NCI-H128 (cell line): Measurements from ENCODE around the gene PRR14L.
"Not testable (repeated sequence)": the region's sequence is repeated elsewhere in the genome, so short reads cannot be mapped to it uniquely, and the experiment has no call there.

Source experiments
- DNase-seq: peaks from one replicate; lab custom pipeline; 2025; ENCODE audit not compliant: unreplicated experiment; lab: John Stamatoyannopoulos, UW

PRR14L gene

DNA sequence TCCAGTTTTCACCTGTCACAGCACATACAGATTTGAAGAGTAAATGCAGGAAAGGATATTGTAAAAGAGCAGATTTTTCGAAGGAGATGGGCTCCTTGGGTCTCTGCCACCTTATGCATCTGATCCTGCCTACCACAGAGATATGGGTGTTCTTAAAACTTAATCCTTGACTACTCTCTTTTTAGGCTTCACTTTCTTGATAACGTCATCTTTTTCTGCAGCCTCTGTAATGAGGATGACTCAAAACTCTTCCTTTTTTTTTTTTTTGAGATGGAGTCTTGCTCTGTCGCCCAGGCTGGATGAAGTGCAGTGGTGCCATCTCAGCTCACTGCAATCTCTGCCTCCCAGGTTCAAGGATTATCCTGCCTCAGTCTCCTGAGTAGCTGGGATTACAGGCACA, 7.8 kb downstream of the PRR14L start:
- no peak for DNase-seq

DNA sequence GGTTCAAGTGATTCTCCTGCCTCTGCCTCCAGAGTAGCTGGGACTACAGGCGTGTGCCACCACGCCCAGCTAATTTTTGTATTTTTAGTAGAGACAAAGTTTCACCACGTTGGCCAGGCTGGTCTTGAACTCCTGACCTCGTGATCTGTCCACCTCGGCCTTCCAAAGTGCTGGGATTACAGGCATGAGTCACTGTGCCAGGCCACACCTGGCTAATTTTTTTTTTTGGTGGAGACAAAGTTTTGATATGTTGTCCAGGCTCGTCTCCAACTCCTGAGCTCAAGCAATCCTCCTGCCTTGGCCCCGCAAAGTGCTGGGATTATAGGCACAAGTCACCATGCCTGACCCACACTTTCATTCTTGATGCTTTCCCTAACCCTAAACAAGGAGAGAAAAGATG, 9.6 kb downstream of the PRR14L start:
- DNase-seq = not testable (repeated sequence)

DNA sequence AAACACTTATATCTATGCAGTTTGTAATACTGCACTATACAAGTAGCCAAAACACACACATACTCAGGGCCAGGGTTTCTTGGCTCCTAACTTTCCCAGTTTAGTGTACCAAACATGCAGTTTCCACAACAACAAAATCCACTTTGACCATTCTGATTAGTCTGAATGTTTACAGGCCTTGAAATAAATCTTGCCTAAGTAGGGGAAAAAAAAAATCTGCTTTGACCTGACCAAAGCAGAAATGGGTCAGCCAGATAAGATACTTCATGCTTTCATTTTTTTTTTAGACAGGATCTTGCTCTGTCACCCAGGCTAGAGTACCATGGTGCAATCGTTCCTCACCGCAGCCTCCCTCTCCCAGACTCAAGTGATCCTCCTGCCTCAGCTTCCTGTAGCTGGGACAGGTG, 10.1 kb downstream of the PRR14L start:
- DNase-seq = no peak

DNA sequence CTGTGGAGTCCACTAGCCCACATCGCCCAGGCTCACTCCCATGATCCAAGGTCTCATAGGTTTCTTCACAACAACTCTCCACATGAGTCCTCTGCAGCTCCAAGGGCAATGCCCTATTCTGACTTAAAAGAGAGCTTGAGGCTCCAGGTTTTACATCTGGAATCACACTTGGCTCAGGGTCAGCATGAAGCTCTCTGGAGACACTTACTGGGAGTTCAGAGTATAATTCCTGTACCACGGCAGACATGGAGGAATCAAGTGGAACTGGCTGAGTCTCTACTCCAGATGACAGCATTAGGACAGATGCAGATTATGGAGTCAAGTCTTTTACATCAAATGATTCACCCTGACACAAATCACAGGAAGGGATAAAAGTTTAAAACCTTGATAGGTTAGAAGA, 11.4 kb downstream of the PRR14L start:
- DNase-seq = no peak

DNA sequence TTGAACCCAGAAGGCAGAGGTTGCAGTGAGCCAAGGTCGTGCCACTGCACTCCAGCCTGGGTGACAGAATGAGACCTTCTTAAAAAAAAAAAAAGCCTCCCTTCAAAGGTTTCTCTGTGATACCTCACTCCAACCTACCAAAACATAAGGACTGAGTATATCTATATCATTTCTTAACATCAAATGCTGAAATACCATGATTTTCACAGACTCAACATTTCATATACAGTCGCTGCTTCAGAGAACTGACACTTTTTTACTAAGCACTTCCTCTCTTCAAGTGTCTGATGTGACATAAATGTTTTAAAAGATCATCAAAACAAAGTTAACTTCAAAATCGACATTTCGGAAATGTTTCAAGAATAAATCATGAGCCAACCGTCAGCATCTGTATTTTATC, 12.0 kb downstream of the PRR14L start:
- DNase-seq = no peak

DNA sequence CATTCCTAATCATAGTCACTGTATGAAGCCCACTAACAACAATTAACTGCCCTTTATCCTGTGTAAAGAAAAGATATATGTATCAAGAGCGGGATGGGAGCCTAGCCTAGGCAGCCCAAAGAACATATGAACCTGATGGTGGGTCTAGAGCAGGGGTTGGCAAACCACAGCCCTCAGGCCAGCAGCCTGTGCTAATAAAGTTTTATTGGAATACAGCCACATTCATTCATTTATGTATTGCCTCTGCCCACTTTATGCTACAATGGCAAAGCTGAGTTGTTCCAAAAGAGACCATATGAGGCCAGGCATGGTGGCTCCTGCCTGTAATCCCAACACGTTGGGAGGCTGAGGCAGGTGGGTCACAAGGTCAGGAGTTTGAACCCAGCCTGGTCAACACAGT, 13.5 kb downstream of the PRR14L start:
- DNase-seq = no peak

DNA sequence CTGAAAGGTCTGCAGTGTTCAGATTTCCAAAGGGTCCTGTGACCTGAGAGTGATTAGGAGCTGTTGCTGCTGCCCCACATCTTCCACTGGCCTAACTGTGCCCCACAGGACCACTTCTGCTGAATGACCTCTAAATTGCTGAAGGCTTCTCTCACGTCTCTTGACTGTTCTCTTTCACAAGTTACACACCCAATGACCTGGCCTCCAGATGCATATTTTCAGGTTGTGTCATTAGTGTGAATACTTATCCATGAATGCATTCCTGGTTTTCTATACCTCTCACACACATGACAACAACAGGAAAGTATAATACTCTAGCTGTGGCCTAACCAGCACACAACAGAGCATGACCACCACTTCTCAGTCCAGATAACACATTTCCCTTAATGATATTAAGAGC, 15.4 kb downstream of the PRR14L start:
- no peak for DNase-seq

DNA sequence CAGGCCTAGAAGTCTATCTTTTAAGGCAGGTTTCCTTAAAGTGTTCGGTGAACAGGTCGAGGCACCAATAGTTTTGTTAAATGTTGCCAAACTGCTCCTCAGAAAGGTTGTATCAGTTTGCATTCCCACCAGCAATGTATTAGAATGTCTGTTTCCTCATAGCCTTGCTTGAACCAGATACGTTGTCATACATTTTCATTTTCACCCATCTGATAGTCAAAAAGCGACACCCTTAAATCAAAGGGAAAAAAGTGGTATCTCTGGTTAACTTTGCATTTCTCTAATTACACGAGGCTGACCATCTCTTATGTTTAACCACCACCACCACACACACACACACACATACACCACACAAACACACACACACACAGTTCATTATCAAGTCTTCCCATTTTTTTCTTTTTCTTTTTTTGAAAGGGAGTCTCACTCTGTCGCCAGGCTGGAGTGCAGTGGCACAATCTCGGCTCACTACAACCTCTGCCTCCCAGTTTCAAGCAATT, 16.3 kb downstream of the PRR14L start:
- no peak for DNase-seq

DNA sequence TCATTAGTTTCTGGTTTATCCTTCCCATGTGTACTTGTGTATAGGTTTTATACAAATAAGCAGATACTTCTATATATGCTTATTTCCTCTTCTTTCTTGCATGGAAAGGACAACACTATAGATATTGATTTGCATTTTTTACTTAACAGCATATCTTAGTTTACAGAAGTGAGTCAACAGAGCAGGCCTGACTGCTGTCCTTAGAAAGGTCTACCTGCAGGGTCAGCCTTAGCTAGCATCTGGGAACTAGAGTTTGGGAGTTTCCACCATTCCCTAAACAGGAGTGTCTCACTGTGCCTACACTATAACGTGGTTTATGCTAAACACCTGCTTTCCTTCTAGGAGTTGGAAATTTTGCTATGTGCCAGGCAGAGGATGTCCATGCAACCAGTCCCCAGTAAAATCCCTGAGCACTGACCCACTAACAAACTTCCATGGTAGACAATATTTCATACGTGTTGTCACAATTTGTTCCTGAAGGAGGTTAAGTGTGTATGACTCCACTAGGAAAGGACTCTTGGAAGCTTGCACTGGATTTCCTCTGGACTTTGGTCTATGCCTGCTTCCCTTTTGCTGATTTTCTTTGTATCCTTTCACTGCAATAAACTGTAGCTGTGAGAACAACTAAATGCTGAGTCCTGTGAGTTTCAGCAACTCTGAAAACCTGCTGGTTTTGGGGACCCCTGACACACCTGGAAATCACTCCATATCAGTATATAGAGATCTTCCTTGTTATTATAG, 17.7 kb downstream of the PRR14L start:
- DNase-seq = no peak

DNA sequence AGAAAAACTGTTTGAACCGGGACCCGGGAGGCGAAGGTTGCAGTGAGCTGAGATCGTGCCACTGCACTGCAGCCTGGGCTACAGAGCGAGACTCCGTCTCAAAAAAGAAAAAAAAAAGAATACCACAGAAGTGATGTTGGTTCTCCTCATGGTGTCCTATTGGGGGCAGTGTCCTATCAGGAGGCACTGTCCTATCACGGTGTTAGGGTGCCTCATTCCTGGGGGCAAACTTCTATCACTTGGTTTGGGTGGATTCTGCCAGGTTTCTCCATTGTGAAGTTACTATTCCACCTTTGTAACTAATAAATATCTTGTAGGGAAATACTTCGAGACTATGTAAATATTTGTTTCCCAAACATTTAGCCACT, 19.6 kb downstream of the PRR14L start:
- DNase-seq = no peak

DNA sequence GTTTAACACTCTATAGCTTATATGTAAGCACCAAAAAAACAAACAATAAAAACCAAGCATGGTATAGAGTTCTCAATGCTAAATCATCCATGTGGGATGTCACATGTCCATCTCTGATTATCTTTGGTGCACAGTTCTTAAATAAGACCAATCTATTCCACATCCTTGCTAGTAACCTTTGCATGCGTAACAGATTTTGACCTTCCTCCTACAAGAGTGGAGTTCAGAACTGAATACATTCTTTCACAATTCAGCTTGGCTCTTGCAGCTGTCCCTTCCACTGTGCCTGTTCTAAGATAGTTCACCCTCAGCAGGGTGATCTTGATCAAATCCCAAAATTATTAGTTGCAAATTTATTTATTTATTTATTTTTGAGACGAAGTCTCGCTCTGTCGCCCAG, 21.1 kb downstream of the PRR14L start:
- DNase-seq = no peak

DNA sequence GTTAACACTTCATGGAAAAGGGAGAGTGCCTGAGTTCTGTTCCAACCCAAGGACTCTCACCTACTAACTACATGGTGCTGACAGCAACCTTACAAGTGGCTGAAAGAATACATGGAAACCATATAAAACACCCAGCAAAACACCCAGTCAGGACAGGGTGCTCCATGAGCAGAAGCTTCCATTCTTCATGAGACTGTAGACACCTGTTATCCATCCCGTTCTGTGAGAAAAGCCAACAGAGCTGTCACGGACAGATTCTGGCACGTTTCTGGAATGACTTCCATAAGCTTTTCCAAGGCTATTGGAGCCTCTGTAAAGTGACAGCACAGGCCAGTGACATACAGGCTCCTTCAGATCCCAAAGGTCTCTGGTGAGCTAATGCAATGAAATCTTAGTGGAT, 23.2 kb downstream of the PRR14L start:
- DNase-seq = no peak

DNA sequence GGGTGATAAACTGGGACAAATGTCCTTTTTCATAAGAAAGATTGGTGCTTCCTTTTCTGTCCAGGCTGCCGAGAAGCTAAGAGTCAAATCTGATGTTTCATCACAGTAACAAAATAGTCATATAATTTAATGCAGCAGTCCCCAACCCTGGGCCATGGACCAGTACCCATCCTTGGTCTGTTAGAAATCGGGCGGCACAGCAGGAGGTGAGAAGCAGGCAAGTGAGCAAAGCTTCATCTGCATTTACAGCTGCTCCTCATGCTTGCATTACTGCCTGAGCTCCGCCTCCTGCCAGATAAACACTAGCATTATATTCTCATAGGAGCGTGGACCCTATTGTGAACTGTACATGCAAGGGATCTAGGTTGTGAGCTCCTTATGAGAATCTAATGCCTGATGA, 26.2 kb downstream of the PRR14L start:
- no peak for DNase-seq

DNA sequence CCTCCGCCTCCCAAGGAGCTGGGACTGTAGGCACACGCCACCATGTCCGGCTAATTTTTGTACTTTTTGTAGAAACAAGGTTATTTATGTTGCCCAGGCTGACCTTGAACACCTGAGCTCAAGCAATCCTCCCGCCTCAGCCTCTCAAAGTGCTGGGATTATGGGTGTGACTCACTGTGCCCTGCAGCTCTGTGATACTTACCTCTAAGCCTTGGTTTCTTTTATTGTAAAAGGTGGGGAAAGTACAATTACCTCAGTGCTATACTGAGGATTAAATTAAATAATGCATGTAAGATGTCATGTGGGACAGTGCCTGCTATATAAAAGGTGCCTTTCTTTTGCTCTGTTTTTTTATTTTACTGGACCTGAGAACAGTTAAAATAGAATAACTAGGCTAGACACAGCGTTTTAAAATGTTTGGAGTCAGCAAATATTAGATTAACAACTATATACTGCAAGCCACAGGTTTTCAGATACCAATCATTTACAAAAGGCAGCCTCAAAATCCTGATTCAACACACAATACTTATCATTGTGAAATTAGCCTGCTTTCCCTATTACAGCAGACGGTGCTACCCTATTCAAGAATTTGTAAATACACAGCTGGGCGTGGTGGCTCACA, 30.0 kb downstream of the PRR14L start:
- no peak for DNase-seq

DNA sequence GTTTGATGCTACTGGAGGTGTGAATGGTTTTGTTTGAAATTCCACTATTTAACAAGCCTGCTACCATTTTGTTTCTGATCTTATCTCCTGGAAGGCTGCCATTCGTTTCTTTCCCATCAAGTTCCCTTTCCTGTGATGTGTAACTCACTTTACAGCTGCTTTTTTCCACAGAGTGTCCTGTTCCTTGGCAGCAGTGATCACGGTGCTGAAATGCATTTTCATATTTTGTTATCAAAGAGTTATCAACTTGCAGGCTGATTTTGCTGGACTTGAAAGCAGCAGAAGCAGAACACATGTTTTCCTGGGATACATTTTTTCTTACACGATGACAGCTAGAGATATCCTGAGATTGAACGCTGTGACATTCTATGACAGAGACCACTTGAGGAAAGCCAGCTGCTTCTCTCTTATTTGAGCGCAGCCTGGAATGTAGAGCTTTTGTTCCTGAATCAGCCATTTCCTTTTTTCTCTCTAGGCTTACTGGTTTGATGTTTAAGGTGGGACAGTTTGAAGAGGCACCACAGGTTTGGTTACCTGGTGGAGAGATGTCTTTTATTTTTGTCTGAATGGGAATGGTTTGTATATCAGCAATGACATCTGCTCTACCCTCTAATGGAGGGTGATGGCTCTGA, 34.7 kb downstream of the PRR14L start:
- no peak for DNase-seq

DNA sequence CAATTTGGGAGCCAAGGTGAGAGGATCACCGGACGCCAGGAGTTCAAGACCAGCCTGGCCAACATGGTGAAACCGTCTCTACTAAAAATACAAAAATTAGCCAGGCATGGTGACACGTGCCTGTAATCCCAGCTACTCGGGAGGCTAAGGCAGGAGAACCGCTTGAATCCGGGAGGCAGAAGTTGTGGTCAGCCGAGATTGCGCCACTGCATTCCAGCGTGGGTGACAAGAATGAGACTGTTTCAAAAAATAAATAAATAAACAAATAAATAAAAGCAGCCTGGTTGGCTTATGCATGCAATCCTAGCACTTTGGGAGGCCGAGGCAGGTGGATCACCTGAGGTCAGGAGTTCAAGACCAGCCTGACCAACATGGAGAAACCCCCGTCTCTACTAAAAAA, 38.7 kb downstream of the PRR14L start:
- DNase-seq = not testable (repeated sequence)

DNA sequence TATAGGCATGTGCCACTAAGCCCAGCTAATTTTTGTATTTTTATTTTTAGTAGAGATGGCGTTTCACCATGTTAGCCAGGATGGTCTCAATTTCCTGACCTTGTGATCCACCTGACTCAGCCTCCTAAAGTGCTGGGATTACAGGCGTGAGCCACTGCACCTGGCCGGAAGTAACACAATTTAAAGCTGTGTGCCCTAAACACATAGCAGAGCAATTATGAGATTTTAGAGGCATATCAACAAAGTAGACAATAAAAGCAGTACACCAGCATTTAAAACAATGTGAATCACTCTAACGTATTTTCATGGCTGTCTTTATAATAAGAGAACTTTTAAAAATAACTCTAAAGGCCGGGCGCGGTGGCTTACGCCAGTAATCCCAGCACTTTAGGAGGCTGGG, 42.4 kb downstream of the PRR14L start:
- DNase-seq = no peak

DNA sequence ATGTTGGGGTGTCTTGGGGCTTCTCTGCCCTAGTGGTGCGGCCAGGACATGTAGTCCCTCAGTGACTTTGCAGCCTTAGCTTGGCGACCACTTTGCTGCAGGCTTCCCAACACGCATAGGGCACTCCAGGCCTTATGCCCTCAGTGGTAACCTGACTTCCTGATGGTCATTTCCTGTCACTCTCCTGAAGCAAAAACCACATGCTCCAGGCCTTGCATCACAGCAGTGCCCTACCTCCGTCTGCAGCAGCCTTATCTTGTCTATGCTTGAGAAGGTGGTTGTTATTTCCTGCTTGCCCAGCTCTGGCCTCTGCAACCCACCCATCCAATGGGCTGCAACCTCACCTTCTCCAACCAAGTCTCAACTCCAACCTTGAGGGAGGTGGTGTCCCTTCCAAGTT, 54.5 kb downstream of the PRR14L start:
- DNase-seq = no peak

DNA sequence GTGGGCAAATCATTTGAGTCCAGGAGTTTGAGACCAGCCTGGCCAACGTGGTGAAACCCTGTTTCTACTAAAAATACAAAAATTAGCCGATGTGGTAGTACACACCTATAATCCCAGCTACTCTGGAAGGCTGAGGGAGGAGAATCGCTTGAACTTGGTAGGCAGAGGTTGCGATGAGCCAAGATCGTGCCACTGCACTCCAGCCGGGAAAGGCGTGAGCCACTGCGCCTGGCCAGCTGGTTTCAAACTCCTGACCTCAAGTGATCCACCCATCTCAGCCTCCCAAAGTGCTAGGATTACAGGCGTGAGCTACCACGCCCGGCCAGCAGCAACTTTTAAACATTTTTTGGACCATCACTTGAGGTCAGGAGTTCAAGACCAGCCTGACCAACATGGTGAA, 55.9 kb downstream of the PRR14L start:
- DNase-seq = not testable (repeated sequence)

DNA sequence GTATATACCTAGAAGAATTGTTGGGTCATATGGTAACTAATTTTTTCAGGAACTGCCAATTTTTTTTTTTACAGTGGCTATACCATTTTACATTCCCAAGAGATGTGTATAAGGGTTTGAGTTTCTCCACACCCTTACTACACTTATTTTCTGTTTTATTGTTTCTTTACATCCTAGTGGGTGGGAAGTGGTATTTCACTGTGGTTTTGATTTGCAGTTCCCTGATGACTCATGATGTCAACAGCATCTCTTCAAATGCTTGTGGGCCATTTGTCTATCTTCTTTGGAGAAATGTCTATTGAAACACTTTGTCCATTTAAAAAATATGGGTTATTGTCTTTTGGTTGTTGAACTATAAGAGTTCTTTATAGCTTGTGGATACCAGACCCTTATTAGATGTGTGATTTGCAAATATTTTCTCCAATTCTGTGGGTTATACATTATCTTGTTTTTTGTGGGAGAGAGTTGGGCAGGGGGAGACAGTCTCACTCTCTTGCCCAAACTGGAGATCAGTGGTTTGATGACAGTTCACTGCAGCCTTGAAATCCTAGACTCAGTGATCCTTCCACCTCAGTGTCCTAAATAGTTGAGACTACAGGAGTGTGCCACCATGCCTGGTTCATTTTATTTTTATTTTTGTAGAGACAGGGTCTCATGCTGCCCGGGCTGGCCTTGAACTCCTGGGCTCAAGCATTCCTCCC, 57.6 kb downstream of the PRR14L start:
- DNase-seq = no peak

DNA sequence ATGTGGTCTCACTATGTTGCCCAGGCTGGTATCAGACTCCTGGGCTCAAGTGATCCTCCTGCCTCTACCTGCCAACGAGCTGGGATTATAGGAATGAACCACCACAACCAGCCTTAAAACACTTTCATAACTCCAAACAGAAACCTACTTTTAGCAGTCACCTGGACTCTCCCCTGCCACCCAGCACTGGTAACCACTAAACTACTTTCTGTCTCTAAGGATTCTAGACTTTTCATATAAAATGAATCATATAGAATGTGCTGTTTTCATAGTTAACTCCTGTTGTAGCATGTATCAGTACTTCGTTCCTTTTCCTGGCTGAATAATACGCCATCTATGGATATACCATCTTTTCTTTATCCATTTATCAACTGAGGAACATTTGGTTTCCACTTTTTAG, 58.5 kb downstream of the PRR14L start:
- no peak for DNase-seq
